Vagina (tissue), 2 donors: ENCODE results near the gene KPNB1.

Experiments
- CTCF ChIP-seq, 3 experiments: fragments of 450-650 bp in 2 of 3; fragments of 200-600 bp in 1 of 3; sonication (generic) in 1 of 3; IDR thresholded peaks; one replicate each; pipeline ENCODE4 v1.5.1; 2017 to 2019; ENCODE audit warnings: antibody characterized with exemption in 3 of 3, mild to moderate bottlenecking in 2 of 3, moderate library complexity in 2 of 3
- POLR2A ChIP-seq, 2 donors: fragments of 450-650 bp; IDR thresholded peaks; one replicate each; pipeline ENCODE4 v1.6.1; 2017; ENCODE audit warnings: antibody characterized with exemption in 2 of 2, mild to moderate bottlenecking in 2 of 2, moderate library complexity in 2 of 2
- POLR2AphosphoS5 ChIP-seq, 2 donors: sonication (generic); formaldehyde crosslinking; IDR thresholded peaks; one replicate each; pipeline ENCODE4 v1.9.0; 2017; ENCODE audit warnings: antibody characterized with exemption in 2 of 2, mild to moderate bottlenecking in 2 of 2, low read depth in 1 of 2; ENCODE audit not compliant: insufficient read depth in 1 of 2

GRCh38 chr17:47653442-47653841 is 3.7 kb downstream of the KPNB1 start:
- TF ChIP-seq POLR2A (IDR thresholded peaks at IDR 0.05), result no peak
- TF ChIP-seq CTCF (IDR thresholded peaks at IDR 0.05), result no peak
- TF ChIP-seq POLR2AphosphoS5 (IDR thresholded peaks at IDR 0.05; ENCODE audit: insufficient read depth in 1 of 2, low read depth in 1 of 2), result no peak
